Ovary (tissue), 9 donors: ENCODE results near the gene PRPF38A. TPM values are rescaled to one million over a fixed set of nuclear protein-coding genes. Genes with fewer than 3 reads are reported as not detected.

Experiments
- DNase-seq, 5 donors: peaks; one replicate each; pipeline ENCODE4 v3.0.0-alpha.2; 2019 to 2020
- H3K27ac ChIP-seq, 2 donors: fragments of 200-600 bp; one replicate each; pipeline versions ENCODE4 v1.5.1 to v1.8.0; 2019 to 2022
- H3K27me3 ChIP-seq: fragments of 200-600 bp; one replicate; pipeline ENCODE4 v1.8.0; 2022
- H3K36me3 ChIP-seq: fragments of 200-600 bp; sonication (generic); one replicate; pipeline ENCODE4 v1.5.1; 2019
- H3K4me1 ChIP-seq: one replicate; pipeline ENCODE4 v1.8.1; 2013; ENCODE audit warnings: mild to moderate bottlenecking, moderate library complexity; ENCODE audit not compliant: insufficient read depth
- H3K4me3 ChIP-seq: fragments of 200-600 bp; sonication (generic); one replicate; pipeline ENCODE4 v1.5.1; 2017
- H3K9me3 ChIP-seq, 2 donors: fragments of 200-600 bp in 1 of 2; sonication (generic) in 1 of 2; one replicate each; pipeline versions ENCODE4 v1.5.1 to v1.8.1; 2013 to 2019; ENCODE audit warnings: mild to moderate bottlenecking in 1 of 2, moderate library complexity in 1 of 2
- EP300 ChIP-seq: sonication (generic); formaldehyde crosslinking; IDR thresholded peaks from one replicate; pipeline ENCODE4 v1.6.1; 2017; ENCODE audit warnings: antibody characterized with exemption
- POLR2A ChIP-seq: fragments of 450-650 bp; IDR thresholded peaks from one replicate; pipeline ENCODE4 v1.6.1; 2017; ENCODE audit warnings: antibody characterized with exemption, mild to moderate bottlenecking, moderate library complexity
- WGBS, 3 donors: extraction: QIAGEN DNeasy Blood & Tissue Kit in 1 of 3; methylation state at CpG; one replicate each; pipeline versions ENCODE4 v1.1.5 to v1.1.7; 2013 to 2017; 5-methylcytosine and 5-hydroxymethylcytosine counted together
- intact Hi-C, 4 donors: fragments of 100-400 bp; cut with DNase I; formaldehyde crosslinking; loops; one replicate each; pipeline versions ENCODE4 v1.11.0 to v1.15.1; 2022 to 2023
- polyA plus RNA-seq, 2 donors: library from polyadenylated mRNA; stranded (reverse); fragments of 200-250 nt in 1 of 2; fragments of 350-450 nt in 1 of 2; fragmentation: Illumina TruSeq in 1 of 2; extraction: RNeasy Lipid Tissue Mini Kit (QIAGEN cat#74804) in 1 of 2; gene quantifications; one replicate each; pipeline ENCODE4 v1.2.3, GENCODE V29; 2013 to 2014
- total RNA-seq, 7 donors: library from RNA; depleted of rRNA in 2 of 7; stranded (reverse); fragments of >200 nt in 2 of 7; fragmentation: NEBNext Ultra II Directional in 3 of 7; extraction: Animal tissue kit (Norgen Biotek cat#: 25700) in 3 of 7; gene quantifications; one replicate each; pipeline versions ENCODE4 v1.1.0 to v1.2.4, GENCODE V29; 2016 to 2023
- TF ChIP-seq, protein P1 (sequence below), 3 donors: fragments of 450-650 bp in 2 of 3; fragments of 200-600 bp in 1 of 3; IDR thresholded peaks; one replicate each; pipeline versions ENCODE4 v1.5.1 to v1.8.0; 2016 to 2022; ENCODE audit warnings: antibody characterized with exemption in 3 of 3, mild to moderate bottlenecking in 1 of 3
- donor health status: DM: no; HTN: no; CAD: no; lungs with moderate emphysema.
- donor health status: DM: no; HTN: no; CAD: no.
- donor health status: Bipolar disorder and iron deficiency.
- donor health status: DM: yes; HTN: yes; CAD: no.
- donor health status: DM: no; HTN: no; CAD: no.
- donor health status: DM: yes; HTN: yes; CAD: no.

Gene PRPF38A
- total and polyA plus RNA-seq, 9 donors, result 17.7 to 66.0 (median 51.2) TPM

DNA sequence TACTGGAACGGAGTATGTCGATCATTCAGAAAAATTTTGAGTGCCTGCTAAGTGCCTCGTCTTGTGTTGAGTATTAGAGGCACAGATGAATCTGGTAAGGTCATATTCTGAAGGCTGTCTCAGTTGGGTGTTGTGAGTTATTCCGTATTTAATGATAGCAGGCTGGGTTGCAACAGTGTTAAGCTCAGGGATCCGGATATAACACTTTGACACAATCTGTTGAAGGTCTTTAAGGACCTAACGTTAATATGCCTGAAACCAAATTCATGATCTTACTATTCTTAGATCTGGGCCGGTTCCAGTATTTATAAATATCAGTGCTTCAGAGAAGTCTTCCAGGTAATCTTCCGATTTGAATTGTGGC, 555 bp downstream of the PRPF38A start:
- TF ChIP-seq POLR2A (no peak), EP300 (no peak)
- TF ChIP-seq, protein P1, sequence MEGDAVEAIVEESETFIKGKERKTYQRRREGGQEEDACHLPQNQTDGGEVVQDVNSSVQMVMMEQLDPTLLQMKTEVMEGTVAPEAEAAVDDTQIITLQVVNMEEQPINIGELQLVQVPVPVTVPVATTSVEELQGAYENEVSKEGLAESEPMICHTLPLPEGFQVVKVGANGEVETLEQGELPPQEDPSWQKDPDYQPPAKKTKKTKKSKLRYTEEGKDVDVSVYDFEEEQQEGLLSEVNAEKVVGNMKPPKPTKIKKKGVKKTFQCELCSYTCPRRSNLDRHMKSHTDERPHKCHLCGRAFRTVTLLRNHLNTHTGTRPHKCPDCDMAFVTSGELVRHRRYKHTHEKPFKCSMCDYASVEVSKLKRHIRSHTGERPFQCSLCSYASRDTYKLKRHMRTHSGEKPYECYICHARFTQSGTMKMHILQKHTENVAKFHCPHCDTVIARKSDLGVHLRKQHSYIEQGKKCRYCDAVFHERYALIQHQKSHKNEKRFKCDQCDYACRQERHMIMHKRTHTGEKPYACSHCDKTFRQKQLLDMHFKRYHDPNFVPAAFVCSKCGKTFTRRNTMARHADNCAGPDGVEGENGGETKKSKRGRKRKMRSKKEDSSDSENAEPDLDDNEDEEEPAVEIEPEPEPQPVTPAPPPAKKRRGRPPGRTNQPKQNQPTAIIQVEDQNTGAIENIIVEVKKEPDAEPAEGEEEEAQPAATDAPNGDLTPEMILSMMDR (IDR thresholded peaks at IDR 0.05), result no peak
- Histone ChIP-seq H3K4me1 (peaks cover 5% of the 10 kb centered on the region), H3K4me3 (peak overlapping the region; percentile 76), H3K9me3 (no peaks in the 10 kb centered on the region), H3K27ac (peak overlapping the region; percentile 2 to 75), H3K27me3 (no peaks in the 10 kb centered on the region), H3K36me3 (no peaks in the 10 kb centered on the region)
- no peak for DNase-seq
- WGBS, 3 donors, result 1 to 3% (median 1%) methylated on average over 8 of the region's 8 CpGs
- intact Hi-C loops, result no loop called here

DNA sequence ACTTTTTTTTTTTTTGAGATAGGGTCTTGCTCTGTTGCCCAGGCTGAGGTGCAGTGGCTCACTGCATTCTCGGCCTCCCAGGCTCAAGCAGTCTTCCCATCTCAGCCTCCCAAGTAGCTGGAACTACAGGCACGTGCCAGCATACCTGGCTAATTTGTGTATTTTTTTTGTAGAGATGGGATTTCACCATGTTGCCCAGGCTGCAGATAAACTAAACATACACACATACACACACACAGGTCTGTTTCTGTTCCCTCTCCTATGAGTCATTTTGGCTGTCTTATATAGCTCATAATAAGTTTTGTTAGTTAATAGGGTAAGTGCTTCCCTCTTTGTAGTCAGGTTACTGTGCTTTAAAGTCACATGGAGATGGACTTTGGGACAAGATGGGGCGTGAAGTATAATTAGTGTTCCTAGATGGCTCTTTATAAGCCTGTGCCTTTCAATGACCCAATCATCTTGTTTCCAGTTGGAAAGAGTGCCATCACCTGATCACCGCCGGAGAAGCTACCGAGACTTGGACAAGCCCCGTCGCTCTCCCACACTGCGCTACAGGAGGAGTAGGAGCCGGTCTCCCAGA, 9.1 kb downstream of the PRPF38A start:
- 89 to 92% (median 90%) methylated on average over 10 of the region's 10 CpGs for WGBS, 3 donors
- no peaks in the 10 kb centered on the region for H3K27me3 ChIP-seq
- H3K4me3 ChIP-seq, result no peak overlapping the region
- intact Hi-C loops, result no loop called here
- H3K27ac ChIP-seq, result no peak overlapping the region
- H3K9me3 ChIP-seq, result no peaks in the 10 kb centered on the region
- H3K36me3 ChIP-seq, result no peaks in the 10 kb centered on the region
- no peak for DNase-seq
- H3K4me1 ChIP-seq, result no peaks in the 10 kb centered on the region
- TF ChIP-seq, protein P1 (IDR thresholded peaks at IDR 0.05), result no peak
- no peak for TF ChIP-seq POLR2A
- TF ChIP-seq EP300, result no peak

DNA sequence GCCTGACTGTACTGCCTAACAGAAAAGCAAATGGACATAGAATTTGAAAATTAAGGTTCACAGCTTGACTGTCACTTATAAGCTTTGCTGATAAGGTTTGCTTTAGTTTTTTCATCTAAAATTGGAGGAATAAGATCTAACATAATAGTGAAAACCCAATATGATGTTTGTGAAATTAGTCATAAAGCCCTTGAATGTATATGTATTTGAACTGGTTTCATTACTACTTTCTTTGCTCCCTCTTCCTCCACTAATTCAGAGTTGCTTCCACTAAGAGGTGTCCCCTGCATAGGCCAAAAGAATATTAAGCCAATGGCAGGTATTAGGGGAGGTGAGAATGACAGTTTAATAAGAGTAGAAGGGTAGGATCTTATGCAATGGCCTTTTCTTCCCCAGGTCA, 10.5 kb downstream of the PRPF38A start:
- intact Hi-C loops, result loop anchor here in 1 of 4 donors (5.0 kb wide), 1 partner anchor 288 kb away; no protein-coding TSS in a partner anchor
- H3K36me3 ChIP-seq, result no peaks in the 10 kb centered on the region

DNA sequence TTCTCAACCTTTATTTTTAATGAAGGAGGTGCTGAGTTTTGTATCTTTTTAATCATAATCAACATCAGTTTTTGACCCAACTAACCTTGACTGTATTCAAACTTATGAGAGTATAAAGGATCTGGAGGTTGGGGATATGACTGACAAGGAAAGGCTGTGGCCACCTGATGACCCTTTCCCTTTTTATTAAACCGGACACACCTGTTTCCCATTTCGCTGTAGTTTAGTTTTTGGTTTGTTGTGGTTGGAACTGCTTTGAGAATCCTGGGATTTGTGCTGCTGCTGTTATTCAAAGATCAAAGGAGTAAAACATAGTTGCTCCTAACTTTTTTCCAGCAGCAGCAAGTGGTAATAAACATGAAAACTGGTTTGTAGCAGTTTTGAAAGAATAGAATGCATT, 12.4 kb downstream of the PRPF38A start:
- no peaks in the 10 kb centered on the region for H3K4me1 ChIP-seq
- H3K36me3 ChIP-seq, result no peaks in the 10 kb centered on the region
- 73 to 86% (median 78%) methylated on average over 2 of the region's 2 CpGs for WGBS, 3 donors
- H3K27ac ChIP-seq, result no peak overlapping the region
- TF ChIP-seq POLR2A (no peak), EP300 (no peak)
- TF ChIP-seq, protein P1 (IDR thresholded peaks at IDR 0.05), result no peak
- no peaks in the 10 kb centered on the region for H3K27me3 ChIP-seq
- intact Hi-C loops, result loop anchor here in 1 of 4 donors (5.0 kb wide), 1 partner anchor 290 kb away; no protein-coding TSS in a partner anchor
- no peak for DNase-seq
- H3K4me3 ChIP-seq, result no peak overlapping the region
- no peaks in the 10 kb centered on the region for H3K9me3 ChIP-seq

More for the DNA sequence above, 10.5 kb downstream of the PRPF38A start:
- Histone ChIP-seq H3K27ac (no peak overlapping the region), H3K27me3 (no peaks in the 10 kb centered on the region), H3K4me3 (no peak overlapping the region), H3K4me1 (no peaks in the 10 kb centered on the region), H3K9me3 (no peaks in the 10 kb centered on the region)
- TF ChIP-seq EP300 (no peak), POLR2A (no peak)
- TF ChIP-seq, protein P1 (IDR thresholded peaks at IDR 0.05), result no peak
- DNase-seq, result no peak
